Parietal lobe (tissue), 1 donor: Measurements from ENCODE around the gene AMELY. TPM values are rescaled to one million over a fixed set of nuclear protein-coding genes. Genes with fewer than 3 reads are reported as not detected.

Source experiments
- total RNA-seq: library from RNA; depleted of rRNA; stranded (reverse); fragments of >200 nt; gene quantifications from one replicate; pipeline ENCODE4 v1.2.3, GENCODE V29; 2014

Gene AMELY, protein sequence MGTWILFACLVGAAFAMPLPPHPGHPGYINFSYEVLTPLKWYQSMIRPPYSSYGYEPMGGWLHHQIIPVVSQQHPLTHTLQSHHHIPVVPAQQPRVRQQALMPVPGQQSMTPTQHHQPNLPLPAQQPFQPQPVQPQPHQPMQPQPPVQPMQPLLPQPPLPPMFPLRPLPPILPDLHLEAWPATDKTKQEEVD
- not detected for total RNA-seq

DNA sequence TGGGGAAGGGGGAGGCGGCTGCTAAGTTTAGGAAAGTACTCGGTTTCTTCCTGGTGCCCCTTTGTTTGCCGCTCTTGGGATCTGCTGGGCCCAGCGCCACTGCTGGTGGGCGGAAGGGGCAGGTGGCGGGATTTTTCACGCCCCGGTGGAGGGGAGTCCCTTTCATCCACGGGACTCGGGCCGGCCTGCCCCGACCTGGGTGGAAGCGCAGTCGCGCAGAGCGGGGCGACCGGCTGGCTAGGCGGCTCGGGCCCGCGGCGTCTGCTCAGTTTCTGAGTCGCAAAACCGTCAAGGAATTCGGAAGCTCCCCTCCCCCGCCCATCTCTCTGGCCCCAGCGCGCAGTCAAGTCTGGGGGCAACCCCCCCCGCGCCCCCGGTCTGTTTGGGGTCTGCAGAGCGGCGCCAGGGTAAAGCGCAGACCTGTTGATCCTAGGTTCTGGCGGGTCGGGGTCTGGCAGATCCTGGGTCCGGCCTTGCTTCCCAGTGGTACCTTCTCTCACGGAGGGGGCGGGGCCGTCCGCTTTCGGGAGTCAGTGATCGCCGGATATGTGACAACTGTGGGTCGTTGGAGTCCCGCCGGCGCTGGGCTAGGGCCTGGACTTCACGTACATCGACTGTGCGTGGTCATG is at the start of gene AMELY:
Gene AMELY, minus strand, starts transcription at position 500 of the 629 bp plus-strand sequence. CDS start 39,144 bp downstream, outside the sequence.

DNA sequence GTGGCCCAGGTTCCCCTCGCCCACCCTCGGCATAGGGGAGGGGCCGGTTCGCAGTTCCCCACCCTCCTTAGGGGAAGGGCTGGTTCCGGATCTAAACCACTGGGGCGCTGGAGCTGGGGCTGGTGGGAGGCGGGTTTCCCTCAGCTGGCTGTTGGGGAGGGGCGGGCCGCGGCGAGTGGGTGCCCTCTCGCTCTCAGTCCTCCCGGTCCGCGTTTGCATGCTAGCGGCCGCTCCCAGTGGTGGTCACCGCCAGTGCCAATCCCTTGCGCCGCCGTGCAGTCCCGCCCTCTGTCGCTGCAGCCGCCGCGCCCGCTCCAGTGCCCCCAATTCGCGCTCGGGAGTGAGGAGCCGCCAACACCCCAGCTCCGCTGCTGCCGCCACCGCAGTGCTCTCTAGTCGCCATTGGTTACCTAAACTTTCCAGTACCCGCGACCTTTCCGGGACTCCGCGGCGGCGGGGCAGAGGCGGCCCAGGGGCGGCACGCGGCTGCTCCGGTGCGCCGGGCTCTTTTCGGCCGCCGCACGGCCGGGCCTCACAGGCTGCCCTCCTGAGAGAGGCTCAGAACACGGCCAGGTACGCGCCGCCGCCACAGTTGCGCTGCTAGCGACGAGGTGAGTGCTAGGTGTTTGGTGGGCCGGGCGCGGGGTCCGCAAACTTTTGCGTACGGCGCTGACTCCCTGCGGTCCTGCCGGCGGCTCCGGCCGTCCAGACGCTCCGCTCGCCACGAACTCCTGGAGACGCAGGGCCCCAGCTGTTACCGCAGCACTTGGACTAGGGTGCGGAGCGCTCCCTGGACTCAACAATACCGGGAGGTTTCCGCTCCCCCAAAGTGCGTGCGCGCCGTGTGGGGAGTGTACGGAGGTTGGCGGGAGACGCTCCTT is 940 bp downstream of the AMELY start, which contains the start of gene TBL1Y:
Gene TBL1Y, plus strand, starts transcription at position 326 of the 881 bp plus-strand sequence. CDS start 114,388 bp downstream, outside the sequence.

Other genes with a start within 250 kb of the AMELY start
- 1.9 TPM for gene TBL1Y, start 1.1 kb downstream of the AMELY start, total RNA-seq